AG04450 (cell line): ENCODE data around the gene NRG3. TPM values are rescaled to one million over a fixed set of nuclear protein-coding genes. Genes with fewer than 3 reads are reported as not detected.

Experiments used
- CTCF ChIA-PET: fragments of 300-600, 350-600 bp; formaldehyde crosslinking; extraction: SDS; loops from one replicate; lab custom pipeline; 2022; ENCODE audit warnings: antibody characterized with exemption, inconsistent platforms; lab: Charles Lee
- POLR2A ChIA-PET: fragments of 350-600 bp; formaldehyde crosslinking; extraction: SDS; loops from one replicate; lab custom pipeline; 2021; ENCODE audit warnings: antibody characterized with exemption, inconsistent platforms; lab: Yijun Ruan, JAX
- DNase-seq: peaks from one replicate; pipeline ENCODE4 v3.0.0-alpha.2; 2011; ENCODE audit warnings: low read depth, low spot score
- H3K27ac ChIP-seq: one replicate; pipeline ENCODE4 v1.5.1; 2012; ENCODE audit warnings: low read depth, low read length, control low read depth
- H3K27me3 ChIP-seq: one replicate; pipeline ENCODE4 v1.6.0; 2012; ENCODE audit warnings: low read length; ENCODE audit not compliant: control insufficient read depth, insufficient read depth
- H3K4me3 ChIP-seq: 2 replicates; pipeline ENCODE4 v1.5.1; 2011; ENCODE audit warnings: mild to moderate bottlenecking, low read depth, low read length, control low read depth
- H3K9me3 ChIP-seq: 2 replicates; pipeline ENCODE4 v1.5.1; 2012; ENCODE audit warnings: low read length; ENCODE audit not compliant: control insufficient read depth, insufficient read depth
- CTCF ChIP-seq: IDR thresholded peaks from 2 replicates; pipeline ENCODE4 v1.5.1; 2011; ENCODE audit warnings: low read depth, low read length, control low read depth, inconsistent platforms
- polyA plus RNA-seq: library from polyadenylated mRNA; depleted of rRNA; stranded (reverse); fragments of >200 nt; gene quantifications from 2 replicates; pipeline ENCODE4 v1.2.3, GENCODE V29; 2011

NRG3 gene
- polyA plus RNA-seq, 1 experiment: not detected

DNA sequence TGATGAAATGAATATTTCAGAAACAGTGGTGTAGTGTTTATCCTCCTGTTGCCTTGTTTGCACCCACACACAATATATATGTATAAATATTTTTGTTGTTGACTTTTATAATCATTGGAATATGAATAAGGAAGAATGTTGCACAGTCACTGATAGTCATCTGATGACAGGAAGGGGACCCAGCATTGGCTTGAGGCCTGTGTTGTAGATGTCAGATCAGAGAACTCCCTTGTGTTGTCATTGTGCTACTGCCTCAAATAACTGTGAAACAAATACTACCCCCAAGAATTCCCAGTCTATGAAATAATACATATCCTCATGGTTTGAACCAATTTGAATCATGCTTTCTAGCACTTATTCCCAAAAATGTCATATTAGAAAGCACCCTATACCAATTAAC is 84.0 kb downstream of the NRG3 start:
- POLR2A ChIA-PET: no interaction called here

DNA sequence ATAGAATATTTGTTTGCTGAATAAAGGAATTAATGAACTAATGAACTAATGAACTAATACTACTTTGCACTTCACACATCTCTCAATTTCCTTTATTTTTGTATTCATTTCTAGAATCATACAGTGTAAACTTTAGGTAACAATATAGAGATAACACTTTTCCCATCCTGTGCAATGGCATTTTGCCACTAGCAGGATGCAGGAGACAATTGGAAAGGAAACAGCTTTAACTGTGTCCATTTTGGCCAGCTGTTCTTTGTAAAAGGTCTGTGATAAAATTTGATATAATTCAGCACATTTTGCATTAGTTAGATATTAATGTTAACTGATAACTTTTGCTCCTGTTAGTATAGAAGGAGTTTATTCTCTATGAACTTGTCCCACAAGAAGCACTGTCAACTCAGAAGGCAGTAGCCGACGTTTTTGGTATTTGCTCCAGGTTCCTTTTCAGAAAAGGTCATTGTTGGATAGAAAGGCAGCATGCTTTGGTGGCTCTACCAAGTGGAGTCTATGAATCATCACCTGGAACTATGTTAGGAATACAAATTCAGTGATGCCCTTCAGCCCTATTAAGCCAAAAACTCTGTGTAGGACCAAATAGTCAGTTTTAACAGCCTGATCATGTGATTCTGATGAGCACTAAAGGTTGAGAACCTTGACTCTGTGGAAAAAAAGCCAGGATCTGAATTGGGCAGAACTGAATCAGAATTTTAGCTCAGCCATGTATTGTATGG is 86.6 kb downstream of the NRG3 start:
- H3K4me3 ChIP-seq: no peak overlapping the region
- CTCF ChIA-PET: no interaction called here
- no peak overlapping the region for H3K27ac ChIP-seq
- POLR2A ChIA-PET: no interaction called here
- H3K9me3 ChIP-seq: peaks cover 11% of the 10 kb centered on the region
- H3K27me3 ChIP-seq: no peaks in the 10 kb centered on the region
- TF ChIP-seq CTCF: no peak
- no peak for DNase-seq

More for the DNA sequence above, 84.0 kb downstream of the NRG3 start:
- Histone ChIP-seq H3K4me3 (no peak overlapping the region), H3K9me3 (peaks cover 11% of the 10 kb centered on the region), H3K27ac (no peak overlapping the region), H3K27me3 (no peaks in the 10 kb centered on the region)
- no peak for TF ChIP-seq CTCF
- no peak for DNase-seq
- CTCF ChIA-PET: no interaction called here

DNA sequence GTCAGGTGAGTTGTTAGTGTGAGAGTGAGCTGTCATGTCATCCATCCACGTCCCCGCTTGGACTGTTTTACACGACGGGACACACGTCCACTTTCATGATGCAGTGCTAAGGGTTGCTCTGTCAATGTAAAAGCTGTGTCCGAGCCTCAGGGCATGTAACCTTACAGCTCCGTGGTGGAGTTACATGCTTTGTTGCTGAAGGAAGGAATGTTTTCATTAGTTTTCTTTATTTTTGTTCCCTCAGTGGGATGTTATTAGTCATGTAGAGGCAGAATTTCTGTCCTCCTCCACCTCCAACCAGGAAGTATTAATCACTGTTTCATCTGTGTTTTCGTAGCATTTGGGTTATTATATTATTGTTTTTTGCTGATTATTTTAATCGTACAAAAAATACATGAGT is 88.6 kb downstream of the NRG3 start:
- Histone ChIP-seq H3K9me3 (peaks cover 11% of the 10 kb centered on the region), H3K4me3 (no peak overlapping the region), H3K27ac (no peak overlapping the region), H3K27me3 (no peaks in the 10 kb centered on the region)
- ChIA-PET POLR2A (no interaction called here), CTCF (interaction anchor here (0.7 kb wide), 1 partner anchor 172 kb away, joined by 3 read pairs; no protein-coding TSS in a partner anchor)
- TF ChIP-seq CTCF: no peak
- no peak for DNase-seq

GRCh38 chr10:81967716-81968115 is 92.7 kb downstream of the NRG3 start:
- TF ChIP-seq CTCF: no peak
- peaks cover 19% of the 10 kb centered on the region for H3K9me3 ChIP-seq
- POLR2A ChIA-PET: no interaction called here
- no peak overlapping the region for H3K4me3 ChIP-seq
- no peaks in the 10 kb centered on the region for H3K27me3 ChIP-seq
- CTCF ChIA-PET: no interaction called here
- H3K27ac ChIP-seq: no peak overlapping the region
- DNase-seq: no peak

- H3K9me3 ChIP-seq: peaks cover 11% of the 10 kb centered on the region; the same call in 1 of the 2 replicates
- no peak overlapping the region for H3K27ac ChIP-seq
- no peak for TF ChIP-seq CTCF
- ChIA-PET POLR2A (no interaction called here), CTCF (no interaction called here)
- no peak overlapping the region for H3K4me3 ChIP-seq
- no peak for DNase-seq
- H3K27me3 ChIP-seq: no peaks in the 10 kb centered on the region
These were observed 94.1 kb downstream of the NRG3 start for GRCh38 chr10:81969136-81969535.
